Left renal pelvis (tissue), 4 donors: Measurements from ENCODE around the gene MSH4. TPM values are rescaled to one million over a fixed set of nuclear protein-coding genes. Genes with fewer than 3 reads are reported as not detected.
"Not testable (repeated sequence)": the region's sequence is repeated elsewhere in the genome, so short reads cannot be mapped to it uniquely, and the experiment has no call there.

Experiments used
- DNase-seq, 4 donors: peaks; one replicate each; pipeline ENCODE4 v3.0.0-alpha.2; 2013; ENCODE audit warnings: low read depth in 4 of 4, low spot score in 3 of 4
- polyA plus RNA-seq, 4 donors: library from polyadenylated mRNA; unstranded; fragments of 120-200 nt; gene quantifications; one replicate each; pipeline ENCODE4 v1.2.1, GENCODE V29; 2013; ENCODE audit not compliant: insufficient read length in 4 of 4

MSH4 gene
- polyA plus RNA-seq, 4 donors = 0.20 to 0.39 (median 0.36) TPM

- no peak for DNase-seq
Measured at GRCh38 chr1:75922698-75923097, 126.0 kb downstream of the MSH4 start.

DNA sequence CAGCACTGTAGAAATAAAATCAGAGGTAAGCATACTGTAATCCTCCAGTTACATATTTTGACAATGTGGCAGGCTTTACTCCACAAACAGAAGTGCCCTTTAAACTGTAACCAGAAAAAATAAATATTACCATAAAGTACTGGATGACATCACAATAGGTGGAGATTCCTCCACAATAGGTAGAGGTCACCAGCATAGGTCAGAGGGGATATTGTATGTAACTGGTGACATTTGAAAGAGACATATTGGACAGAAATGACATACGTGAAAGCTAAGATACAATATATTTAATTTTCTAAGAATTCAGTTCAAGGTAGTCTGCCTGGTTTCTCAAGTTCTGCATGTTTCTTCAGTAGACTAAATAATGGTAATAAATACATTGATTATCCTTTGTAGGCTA is 135.6 kb downstream of the MSH4 start, which contains the start of gene ASB17:
TSS of gene ASB17 (minus strand) at position 101 of the 400 bp plus-strand sequence. CDS start 113 bp downstream, outside the sequence.
- DNase-seq = no peak

DNA sequence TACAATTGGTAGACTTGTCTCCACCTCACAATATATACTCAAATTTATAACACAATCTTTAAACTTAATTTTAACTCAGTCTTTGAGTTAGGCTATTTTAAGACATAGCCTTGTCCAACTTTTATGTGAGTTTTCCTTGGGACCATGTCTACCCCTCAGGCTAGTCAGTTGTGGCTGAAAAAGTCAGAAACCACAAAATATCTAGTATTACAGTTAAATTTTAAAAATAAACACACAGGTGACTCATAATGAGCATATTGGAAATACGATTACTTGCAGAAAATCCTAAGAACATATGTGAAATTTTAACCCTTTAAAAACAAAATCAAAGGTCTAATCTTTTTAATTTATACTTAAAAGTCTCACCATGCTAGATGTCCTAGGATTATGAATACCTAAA is 140.4 kb downstream of the MSH4 start:
- no peak for DNase-seq

DNA sequence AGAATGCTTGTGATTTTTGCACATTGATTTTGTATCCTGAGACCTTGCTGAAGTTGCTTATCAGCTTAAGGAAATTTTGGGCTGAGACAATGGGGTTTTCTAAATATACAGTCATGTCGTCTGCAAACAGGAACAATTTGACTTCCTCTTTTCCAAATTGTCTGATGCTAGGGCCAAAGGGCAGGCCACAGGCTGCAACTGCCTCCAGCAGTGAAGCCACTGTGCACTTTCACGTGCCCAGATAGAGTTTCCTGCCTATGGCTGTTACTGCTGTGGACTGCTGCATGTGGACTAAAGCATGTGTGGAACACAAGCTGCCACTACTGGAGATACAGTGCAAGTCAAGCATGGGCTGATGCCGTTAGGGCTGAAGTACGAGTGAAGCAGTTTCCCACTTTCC is 146.4 kb downstream of the MSH4 start:
- not testable (repeated sequence) for DNase-seq

DNA sequence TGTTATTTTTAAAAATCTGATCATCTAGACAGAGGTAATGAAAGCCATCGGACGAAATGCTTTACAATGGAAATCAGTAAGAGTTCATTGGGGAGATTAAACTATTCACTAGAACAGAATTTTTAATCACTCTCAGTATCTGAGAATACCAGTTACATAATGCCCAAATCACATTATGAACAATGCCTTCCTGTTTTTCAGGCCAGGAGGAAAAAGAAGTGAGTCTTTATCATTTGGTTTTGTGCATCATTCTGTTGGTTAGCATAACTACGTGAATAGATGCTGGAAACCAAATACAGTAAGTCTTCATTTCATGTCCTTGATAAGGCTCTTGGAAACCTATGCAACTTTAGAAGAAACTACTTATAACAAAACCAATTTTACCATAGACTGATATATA is 153.5 kb downstream of the MSH4 start:
- no peak for DNase-seq

DNA sequence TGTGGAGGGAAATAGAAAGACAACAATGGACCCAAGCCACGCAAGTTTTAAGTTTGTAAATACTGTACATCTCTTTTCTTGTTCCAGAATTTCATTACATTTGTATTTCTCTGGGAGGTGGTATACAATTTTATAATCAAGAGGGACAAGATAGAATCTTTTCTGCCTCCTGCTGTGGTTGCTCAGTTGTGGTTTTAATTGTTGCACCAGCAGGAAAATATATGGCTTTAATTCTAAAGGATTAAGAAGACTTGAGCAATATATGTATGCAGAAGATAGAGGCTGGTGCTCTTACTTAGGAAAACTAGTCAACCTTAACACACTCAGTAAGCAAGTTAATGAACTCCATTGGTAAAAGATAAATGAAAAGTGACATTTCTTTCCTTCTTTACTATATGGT is 155.3 kb downstream of the MSH4 start:
- DNase-seq = no peak

GRCh38 chr1:75953461-75953860 is 156.8 kb downstream of the MSH4 start:
- DNase-seq = peak in 3 of 4 donors; percentile 2 to 11 (median 5)

DNA sequence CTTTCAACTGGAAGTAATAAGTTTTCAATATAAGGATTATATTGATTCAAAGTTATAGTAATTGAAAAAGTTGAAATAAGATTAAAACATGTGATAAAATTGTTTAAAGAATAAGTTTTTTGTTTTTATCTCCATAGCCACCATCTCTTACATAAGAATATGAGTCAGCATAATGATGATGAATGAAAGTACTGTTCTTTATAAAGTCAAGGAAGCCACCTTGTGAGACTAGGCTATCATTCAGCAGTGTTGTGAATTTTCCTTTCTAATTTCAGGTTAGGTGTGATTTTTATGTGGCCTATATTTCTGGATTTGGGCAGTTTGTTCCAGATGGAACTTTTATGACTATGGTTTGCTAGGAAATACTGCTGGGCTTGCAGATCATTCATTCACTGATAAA is 157.9 kb downstream of the MSH4 start:
- no peak for DNase-seq

Other genes with a start within 250 kb of the MSH4 start
- gene SLC44A5, start 185.8 kb upstream of the MSH4 start, polyA plus RNA-seq = 10 to 100 TPM in 3 of 4 donors, 1 to 10 TPM in 1; 3.7 to 17.0 (median 13.5) TPM
- gene ACADM, start 72.2 kb upstream of the MSH4 start, polyA plus RNA-seq = 100 to 1,000 TPM in 3 of 4 donors, 10 to 100 TPM in 1; 73.6 to 145 (median 128) TPM
- gene RABGGTB, start 10.6 kb upstream of the MSH4 start, polyA plus RNA-seq = 100 to 1,000 TPM in 1 of 4 donors, 10 to 100 TPM in 3; 61.3 to 102 (median 93.6) TPM
- gene ASB17, start 135.5 kb downstream of the MSH4 start, polyA plus RNA-seq = not detected